WTC11 (cell line): ENCODE measurements around the gene TMEM192. TPM values are rescaled to one million over a fixed set of nuclear protein-coding genes. Genes with fewer than 3 reads are reported as not detected.

ENCODE experiments used
- ATAC-seq: fragments of 200-7000 bp; cut with Tn5 transposase; 2 replicates; pipeline ENCODE4 v1.10.0; 2021; ENCODE audit warnings: mild to moderate bottlenecking, moderate library complexity
- CTCF ChIA-PET: fragments of 300-600 bp; sonication (Branson Sonifier 250); formaldehyde crosslinking; loops from one replicate; lab custom pipeline; 2021; ENCODE audit warnings: antibody characterized with exemption; lab: Charles Lee
- POLR2A ChIA-PET: fragments of 350-600 bp; sonication (Branson Sonifier 250); formaldehyde crosslinking; loops from one replicate; lab custom pipeline; 2021; ENCODE audit warnings: antibody characterized with exemption; lab: Charles Lee
- DNase-seq: peaks from one replicate; pipeline ENCODE4 v3.0.0; 2021; ENCODE audit warnings: low spot score
- H3K27ac Mint-ChIP-seq: 2 replicates; pipeline ENCODE4 v1.8.0; 2021; ENCODE audit warnings: mixed read lengths
- H3K27me3 Mint-ChIP-seq: 2 replicates; pipeline ENCODE4 v1.8.0; 2021; ENCODE audit warnings: low read depth, mild to moderate bottlenecking, moderate library complexity, mixed read lengths
- H3K36me3 Mint-ChIP-seq: 2 replicates; pipeline ENCODE4 v1.8.0; 2021; ENCODE audit warnings: mixed read lengths
- H3K4me1 Mint-ChIP-seq: 2 replicates; pipeline ENCODE4 v1.8.0; 2022; ENCODE audit warnings: mixed read lengths
- H3K4me3 Mint-ChIP-seq: 2 replicates; pipeline ENCODE4 v1.8.0; 2021; ENCODE audit warnings: mild to moderate bottlenecking, moderate library complexity, mixed read lengths
- H3K9me3 Mint-ChIP-seq: 2 replicates; pipeline ENCODE4 v1.8.0; 2021; ENCODE audit warnings: mixed read lengths
- ARID4B ChIP-seq: sonication (generic); formaldehyde crosslinking; IDR thresholded peaks from 2 replicates; pipeline ENCODE4 v1.8.0; 2023; ENCODE audit warnings: missing genetic modification reagents, mild to moderate bottlenecking, borderline replicate concordance
- ATF1 ChIP-seq: sonication (generic); formaldehyde crosslinking; IDR thresholded peaks from 2 replicates; pipeline ENCODE4 v1.8.1; 2023; ENCODE audit warnings: mild to moderate bottlenecking, moderate library complexity, missing genetic modification reagents
- ATF2 ChIP-seq: sonication (generic); formaldehyde crosslinking; IDR thresholded peaks from 2 replicates; pipeline ENCODE4 v1.8.1; 2022; ENCODE audit warnings: low read depth, missing genetic modification reagents, borderline replicate concordance
- MAX ChIP-seq: sonication (generic); formaldehyde crosslinking; IDR thresholded peaks from 2 replicates; pipeline ENCODE4 v1.8.0; 2022; ENCODE audit warnings: mild to moderate bottlenecking, missing genetic modification reagents
- MLX ChIP-seq: sonication (generic); formaldehyde crosslinking; IDR thresholded peaks from 2 replicates; pipeline ENCODE4 v1.8.1; 2023; ENCODE audit warnings: mild to moderate bottlenecking, missing genetic modification reagents, moderate library complexity
- NR1H2 ChIP-seq: sonication (generic); formaldehyde crosslinking; IDR thresholded peaks from 2 replicates; pipeline ENCODE4 v1.9.0; 2021; ENCODE audit warnings: mild to moderate bottlenecking, moderate library complexity, missing genetic modification reagents
- SP1 ChIP-seq: sonication (generic); formaldehyde crosslinking; conservative IDR thresholded peaks from 2 replicates; pipeline ENCODE4 v1.8.1; 2022; ENCODE audit warnings: missing genetic modification reagents
- TEAD1 ChIP-seq: sonication (generic); formaldehyde crosslinking; IDR thresholded peaks from 2 replicates; pipeline ENCODE4 v1.8.0; 2022; ENCODE audit warnings: mild to moderate bottlenecking, missing genetic modification reagents
- ZBTB21 ChIP-seq: sonication (generic); formaldehyde crosslinking; IDR thresholded peaks from 2 replicates; pipeline ENCODE4 v1.8.1; 2023; ENCODE audit warnings: mild to moderate bottlenecking, missing genetic modification reagents, borderline replicate concordance
- ZNF121 ChIP-seq: sonication (generic); formaldehyde crosslinking; IDR thresholded peaks from 2 replicates; pipeline ENCODE4 v1.8.0; 2023; ENCODE audit warnings: missing genetic modification reagents
- ZNF532 ChIP-seq: fragments of 250-450 bp; sonication (Bioruptor Pico); IDR thresholded peaks from 2 replicates; pipeline ENCODE4 v1.9.0; 2021; ENCODE audit warnings: mild to moderate bottlenecking, borderline replicate concordance
- total RNA-seq: library from RNA; stranded (reverse); gene quantifications from 3 replicates; pipeline ENCODE4 v1.2.3, GENCODE V29; 2021
- TF ChIP-seq, protein P1 (sequence below): sonication (generic); formaldehyde crosslinking; IDR thresholded peaks from 2 replicates; pipeline ENCODE4 v1.8.1; 2023; ENCODE audit warnings: mild to moderate bottlenecking, missing genetic modification reagents, moderate library complexity
- TF ChIP-seq, protein P2 (sequence below): sonication (generic); formaldehyde crosslinking; IDR thresholded peaks from 2 replicates; pipeline ENCODE4 v1.8.0; 2023; ENCODE audit warnings: missing genetic modification reagents
- TF ChIP-seq, protein P3 (sequence below): sonication (generic); formaldehyde crosslinking; conservative IDR thresholded peaks from 2 replicates; pipeline ENCODE4 v1.8.1; 2023; ENCODE audit warnings: mild to moderate bottlenecking, low read depth, missing genetic modification reagents, moderate library complexity

TMEM192 gene
- total RNA-seq, 1 experiment from 2014 or later, result 10.5 TPM

- TF ChIP-seq ZBTB21 (no peak), SP1 (no peak), TEAD1 (CRISPR knock-in tag) (no peak), ATF2 (CRISPR knock-in tag) (no peak)
- ATAC-seq (no peak), DNase-seq (no peak)
- ChIA-PET POLR2A (no interaction called here), CTCF (no interaction called here)
- Mint-ChIP-seq H3K27me3 (no peaks in the 10 kb centered on the region), H3K4me3 (no peak overlapping the region), H3K36me3 (peaks cover 12% of the 10 kb centered on the region; the same call in 1 of the 2 replicates), H3K9me3 (peaks cover 16% of the 10 kb centered on the region), H3K4me1 (no peaks in the 10 kb centered on the region), H3K27ac (no peak overlapping the region)
Observed at GRCh38 chr4:165158762-165159161, 46.1 kb upstream of the TMEM192 start.

DNA sequence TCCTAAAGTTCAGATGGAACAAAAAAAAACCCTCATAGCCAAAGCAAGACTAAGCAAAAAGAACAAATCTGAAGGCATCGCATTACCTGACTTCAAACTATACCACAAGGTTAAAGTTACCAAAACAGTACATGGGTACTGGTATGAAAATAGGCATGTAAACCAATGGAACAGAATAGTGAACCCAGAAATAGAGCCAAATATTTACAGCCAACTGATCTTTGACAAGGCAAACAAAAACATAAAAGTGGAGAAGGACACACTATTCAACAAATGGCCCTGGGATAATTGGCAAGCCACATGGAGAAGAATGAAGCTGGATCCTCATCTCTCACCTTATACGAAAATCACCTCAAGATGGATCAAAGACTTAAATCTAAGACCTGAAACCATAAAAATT is 44.2 kb upstream of the TMEM192 start:
- Mint-ChIP-seq H3K4me1 (no peaks in the 10 kb centered on the region), H3K27me3 (no peaks in the 10 kb centered on the region)
- ATAC-seq, result no peak

More for the DNA sequence above, 44.2 kb upstream of the TMEM192 start:
- ChIA-PET CTCF (no interaction called here), POLR2A (no interaction called here)
- peaks cover 12% of the 10 kb centered on the region; the same call in 1 of the 2 replicates for H3K36me3 Mint-ChIP-seq
- no peak overlapping the region for H3K27ac Mint-ChIP-seq
- no peak overlapping the region for H3K4me3 Mint-ChIP-seq
- DNase-seq, result no peak
- peaks cover 16% of the 10 kb centered on the region for H3K9me3 Mint-ChIP-seq
- TF ChIP-seq NR1H2 (CRISPR knock-in tag) (no peak), MLX (no peak), ATF1 (no peak), MAX (CRISPR knock-in tag) (no peak), ARID4B (CRISPR knock-in tag) (no peak), ZNF121 (CRISPR knock-in tag) (no peak), ZNF532 (CRISPR knock-in tag) (no peak)
- TF ChIP-seq, protein P1, sequence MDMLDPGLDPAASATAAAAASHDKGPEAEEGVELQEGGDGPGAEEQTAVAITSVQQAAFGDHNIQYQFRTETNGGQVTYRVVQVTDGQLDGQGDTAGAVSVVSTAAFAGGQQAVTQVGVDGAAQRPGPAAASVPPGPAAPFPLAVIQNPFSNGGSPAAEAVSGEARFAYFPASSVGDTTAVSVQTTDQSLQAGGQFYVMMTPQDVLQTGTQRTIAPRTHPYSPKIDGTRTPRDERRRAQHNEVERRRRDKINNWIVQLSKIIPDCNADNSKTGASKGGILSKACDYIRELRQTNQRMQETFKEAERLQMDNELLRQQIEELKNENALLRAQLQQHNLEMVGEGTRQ, result no peak
- TF ChIP-seq, protein P2, sequence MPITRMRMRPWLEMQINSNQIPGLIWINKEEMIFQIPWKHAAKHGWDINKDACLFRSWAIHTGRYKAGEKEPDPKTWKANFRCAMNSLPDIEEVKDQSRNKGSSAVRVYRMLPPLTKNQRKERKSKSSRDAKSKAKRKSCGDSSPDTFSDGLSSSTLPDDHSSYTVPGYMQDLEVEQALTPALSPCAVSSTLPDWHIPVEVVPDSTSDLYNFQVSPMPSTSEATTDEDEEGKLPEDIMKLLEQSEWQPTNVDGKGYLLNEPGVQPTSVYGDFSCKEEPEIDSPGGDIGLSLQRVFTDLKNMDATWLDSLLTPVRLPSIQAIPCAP (CRISPR knock-in tag), result no peak
- TF ChIP-seq, protein P3, sequence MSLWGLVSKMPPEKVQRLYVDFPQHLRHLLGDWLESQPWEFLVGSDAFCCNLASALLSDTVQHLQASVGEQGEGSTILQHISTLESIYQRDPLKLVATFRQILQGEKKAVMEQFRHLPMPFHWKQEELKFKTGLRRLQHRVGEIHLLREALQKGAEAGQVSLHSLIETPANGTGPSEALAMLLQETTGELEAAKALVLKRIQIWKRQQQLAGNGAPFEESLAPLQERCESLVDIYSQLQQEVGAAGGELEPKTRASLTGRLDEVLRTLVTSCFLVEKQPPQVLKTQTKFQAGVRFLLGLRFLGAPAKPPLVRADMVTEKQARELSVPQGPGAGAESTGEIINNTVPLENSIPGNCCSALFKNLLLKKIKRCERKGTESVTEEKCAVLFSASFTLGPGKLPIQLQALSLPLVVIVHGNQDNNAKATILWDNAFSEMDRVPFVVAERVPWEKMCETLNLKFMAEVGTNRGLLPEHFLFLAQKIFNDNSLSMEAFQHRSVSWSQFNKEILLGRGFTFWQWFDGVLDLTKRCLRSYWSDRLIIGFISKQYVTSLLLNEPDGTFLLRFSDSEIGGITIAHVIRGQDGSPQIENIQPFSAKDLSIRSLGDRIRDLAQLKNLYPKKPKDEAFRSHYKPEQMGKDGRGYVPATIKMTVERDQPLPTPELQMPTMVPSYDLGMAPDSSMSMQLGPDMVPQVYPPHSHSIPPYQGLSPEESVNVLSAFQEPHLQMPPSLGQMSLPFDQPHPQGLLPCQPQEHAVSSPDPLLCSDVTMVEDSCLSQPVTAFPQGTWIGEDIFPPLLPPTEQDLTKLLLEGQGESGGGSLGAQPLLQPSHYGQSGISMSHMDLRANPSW (CRISPR knock-in tag), result no peak
